Right ventricle myocardium superior (tissue), 1 donor: ENCODE data around the gene EIF3B. TPM values are rescaled to one million over a fixed set of nuclear protein-coding genes. Genes with fewer than 3 reads are reported as not detected.
"Not testable (repeated sequence)": the region's sequence is repeated elsewhere in the genome, so short reads cannot be mapped to it uniquely, and the experiment has no call there.

Source experiments
- ATAC-seq: fragments of 200-7000 bp; cut with Tn5 transposase; one replicate; pipeline ENCODE4 v1.9.1; 2020; ENCODE audit warnings: mild to moderate bottlenecking; ENCODE audit not compliant: poor library complexity
- DNase-seq: peaks from one replicate; pipeline ENCODE4 v3.0.0-alpha.2; 2020
- intact Hi-C: fragments of 100-400 bp; cut with DNase I; formaldehyde crosslinking; loops from one replicate; pipeline ENCODE4 v1.11.2; 2022
- long read RNA-seq: library from polyadenylated mRNA; unstranded; transcript quantifications from one replicate; pipeline ENCODE4 v2.0.0, GENCODE V29; 2021
- total RNA-seq: library from RNA; stranded (reverse); fragmentation: NEBNext Ultra II Directional; extraction: Animal tissue kit (Norgen Biotek cat#: 25700); gene quantifications from one replicate; pipeline ENCODE4 v1.2.1, GENCODE V29; 2021
- donor health status: DM: no; HTN: yes; CAD: no; lungs with severe emphysema.

EIF3B gene
- 68.0 TPM for total RNA-seq
- long read RNA-seq, transcript EIF3B-201 (19 exons, 3,055 nt): minor isoform, 110 of 356 reads
- long read RNA-seq, transcript EIF3B-202 (19 exons, 2,966 nt): major isoform, 139 of 356 reads
- long read RNA-seq, partial matches to known transcripts: 48 of 356 reads
- long read RNA-seq, other reads (novel, unspliced or antisense): 59 of 356 reads

- intact Hi-C loops: no loop called here
- ATAC-seq (peak; percentile 96), DNase-seq (peak; percentile 93)
Measured at GRCh38 chr7:2354186-2354938, at the start of gene EIF3B. EIF3B (plus strand) TSS chr7:2354827; CDS start chr7:2354922, 95 bp downstream.

- DNase-seq, ATAC-seq, intact Hi-C loops: not testable (repeated sequence)
Measured at GRCh38 chr7:2305258-2305657, 49.4 kb upstream of the EIF3B start.

GRCh38 chr7:2306688-2307087, 47.9 kb upstream of the EIF3B start:
- DNase-seq: no peak
- intact Hi-C loops: no loop called here
- ATAC-seq: no peak

- ATAC-seq: no peak
- intact Hi-C loops: no loop called here
- peak; percentile 1 for DNase-seq
Measured at GRCh38 chr7:2307690-2308107, 46.9 kb upstream of the EIF3B start.

- intact Hi-C loops: loop anchor here (5.0 kb wide), 1 partner anchor 78 kb away; the partner anchor contains the start of gene MAD1L1
- no peak for ATAC-seq
- no peak for DNase-seq
Measured at GRCh38 chr7:2309889-2310331, 44.7 kb upstream of the EIF3B start.

GRCh38 chr7:2312267-2312929, 42.2 kb upstream of the EIF3B start:
- intact Hi-C loops: loop anchor here (5.0 kb wide), 1 partner anchor 80 kb away; the partner anchor contains the start of gene MAD1L1
- DNase-seq (peak; percentile 22), ATAC-seq (no peak)

GRCh38 chr7:2313450-2314208, 41.0 kb upstream of the EIF3B start:
- ATAC-seq: peak; percentile 37
- DNase-seq: peak; percentile 58
- intact Hi-C loops: loop anchor here (5.0 kb wide), 1 partner anchor 81 kb away; the partner anchor contains the start of gene MAD1L1

- ATAC-seq (peak; percentile 99), DNase-seq (peak; percentile 93)
- intact Hi-C loops: loop anchor here (5.0 kb wide), 1 partner anchor 82 kb away; the partner anchor contains the start of gene MAD1L1
Measured at GRCh38 chr7:2314209-2314955, 40.2 kb upstream of the EIF3B start, which contains the start of gene SNX8. SNX8 (minus strand) TSS chr7:2314441; CDS start chr7:2314421, 20 bp downstream.

- intact Hi-C loops: loop anchor here (5.0 kb wide), 1 partner anchor 83 kb away; the partner anchor contains the start of gene MAD1L1
- DNase-seq: peak; percentile 10
- ATAC-seq: not testable (repeated sequence)
Measured at GRCh38 chr7:2314956-2315530, 39.6 kb upstream of the EIF3B start.

GRCh38 chr7:2315787-2316186, 38.8 kb upstream of the EIF3B start:
- intact Hi-C loops: no loop called here
- DNase-seq (no peak), ATAC-seq (no peak)

GRCh38 chr7:2316578-2316977, 38.0 kb upstream of the EIF3B start:
- peak; percentile 27 for DNase-seq
- ATAC-seq: no peak
- intact Hi-C loops: no loop called here

GRCh38 chr7:2317556-2318293, 36.9 kb upstream of the EIF3B start:
- intact Hi-C loops: no loop called here
- ATAC-seq: no peak
- peak; percentile 28 for DNase-seq

GRCh38 chr7:2321020-2321419, 33.6 kb upstream of the EIF3B start:
- intact Hi-C loops: no loop called here
- ATAC-seq: no peak
- DNase-seq: no peak

GRCh38 chr7:2325162-2325561, 29.5 kb upstream of the EIF3B start:
- intact Hi-C loops: no loop called here
- DNase-seq (no peak), ATAC-seq (peak; percentile 36)

GRCh38 chr7:2326951-2327350, 27.7 kb upstream of the EIF3B start:
- no peak for DNase-seq
- intact Hi-C loops: no loop called here
- ATAC-seq: peak; percentile 60

- no peak for ATAC-seq
- DNase-seq: no peak
- intact Hi-C loops: no loop called here
Measured at GRCh38 chr7:2330493-2330892, 24.1 kb upstream of the EIF3B start.

GRCh38 chr7:2331707-2332106, 22.9 kb upstream of the EIF3B start:
- ATAC-seq (no peak), DNase-seq (no peak)
- intact Hi-C loops: no loop called here
